RKO (cell line): ENCODE data around the gene FAM149B1.
"Not testable (repeated sequence)": the region's sequence is repeated elsewhere in the genome, so short reads cannot be mapped to it uniquely, and the experiment has no call there.

ENCODE experiments used
- DNase-seq: peaks from one replicate; pipeline ENCODE4 v3.0.0-alpha.2; 2016; ENCODE audit warnings: low spot score

The FAM149B1 gene

DNA sequence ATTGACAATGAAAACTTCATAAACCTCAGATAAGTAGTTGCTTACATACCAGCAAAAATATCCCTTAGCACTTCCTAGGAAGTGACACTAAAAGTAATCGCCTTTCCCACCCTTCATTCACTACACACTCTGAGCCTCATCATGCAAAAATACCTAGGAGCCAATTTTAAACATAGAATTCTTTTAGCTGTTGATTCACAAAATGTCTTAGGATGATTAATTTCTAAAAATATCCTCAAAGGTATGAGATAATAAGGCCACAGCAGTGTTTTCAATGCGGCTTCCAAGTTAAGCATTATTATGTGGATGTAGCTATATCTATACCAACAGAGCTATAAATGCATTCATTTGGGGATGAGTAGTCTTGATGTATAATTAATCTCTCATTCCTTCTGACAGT, 66.0 kb downstream of the FAM149B1 start:
- no peak for DNase-seq

DNA sequence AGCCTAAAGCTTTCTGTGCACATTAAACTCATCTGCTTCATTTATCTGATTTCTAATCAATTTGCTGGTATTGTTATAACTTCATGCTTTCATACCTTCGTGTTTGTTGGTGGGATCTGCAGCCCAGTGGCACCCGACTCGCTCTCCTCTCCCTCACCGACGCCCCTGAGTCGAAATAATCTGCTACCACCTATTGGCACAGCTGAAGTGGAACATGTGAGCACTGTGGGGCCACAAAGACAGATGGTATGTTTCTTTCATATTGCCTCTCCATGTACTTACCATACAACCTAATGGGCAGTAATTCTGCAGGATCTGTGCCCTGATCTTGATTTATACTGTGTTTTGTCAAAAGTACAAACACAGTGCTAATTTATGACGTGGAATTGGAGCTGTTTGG, 66.8 kb downstream of the FAM149B1 start:
- DNase-seq, result no peak

DNA sequence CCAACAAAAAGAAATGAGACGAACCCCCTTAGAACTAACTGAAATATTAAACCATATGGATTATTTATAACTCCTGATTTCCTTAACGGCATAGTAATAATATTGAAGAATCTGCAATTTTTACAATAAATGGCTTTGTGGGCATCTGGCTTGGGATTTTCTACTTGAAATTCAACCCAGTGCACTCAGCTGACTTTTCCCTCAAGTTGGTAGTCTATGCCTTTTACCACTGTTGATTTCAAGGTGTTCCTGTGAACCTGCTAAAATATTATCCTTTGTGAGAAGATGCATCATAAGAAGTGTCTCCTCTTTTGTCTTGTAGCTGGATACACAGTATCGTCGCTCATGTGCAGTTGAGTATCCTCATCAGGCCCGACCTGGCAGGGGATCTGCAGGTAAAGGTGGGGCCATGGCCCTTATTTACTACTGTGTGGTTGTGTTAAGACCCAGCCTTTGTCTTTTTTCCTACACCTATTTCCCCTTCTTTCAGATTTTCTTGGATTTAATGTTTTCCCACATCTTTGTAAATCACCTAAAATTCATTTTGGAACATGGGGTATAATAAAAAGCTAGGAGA, 71.2 kb downstream of the FAM149B1 start:
- no peak for DNase-seq

DNA sequence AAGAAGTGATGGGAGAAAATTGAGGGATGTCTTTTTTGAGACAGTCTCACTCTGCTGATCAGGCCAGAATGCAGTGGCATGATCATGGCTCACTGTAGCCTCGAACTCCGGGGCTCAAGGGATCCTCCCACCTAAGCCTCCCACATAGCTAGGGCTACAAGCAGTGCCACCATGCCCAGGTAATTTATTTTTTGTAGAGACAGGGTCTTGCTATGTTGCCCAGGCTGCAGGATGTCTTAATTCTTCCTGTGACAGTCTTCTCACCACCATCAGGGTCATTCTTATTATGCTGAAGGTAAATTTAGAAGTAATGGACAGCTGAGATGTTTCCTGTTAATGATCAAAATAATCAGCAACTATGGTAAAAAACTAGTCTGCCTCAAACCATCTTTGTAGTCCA, 72.0 kb downstream of the FAM149B1 start:
- no peak for DNase-seq

DNA sequence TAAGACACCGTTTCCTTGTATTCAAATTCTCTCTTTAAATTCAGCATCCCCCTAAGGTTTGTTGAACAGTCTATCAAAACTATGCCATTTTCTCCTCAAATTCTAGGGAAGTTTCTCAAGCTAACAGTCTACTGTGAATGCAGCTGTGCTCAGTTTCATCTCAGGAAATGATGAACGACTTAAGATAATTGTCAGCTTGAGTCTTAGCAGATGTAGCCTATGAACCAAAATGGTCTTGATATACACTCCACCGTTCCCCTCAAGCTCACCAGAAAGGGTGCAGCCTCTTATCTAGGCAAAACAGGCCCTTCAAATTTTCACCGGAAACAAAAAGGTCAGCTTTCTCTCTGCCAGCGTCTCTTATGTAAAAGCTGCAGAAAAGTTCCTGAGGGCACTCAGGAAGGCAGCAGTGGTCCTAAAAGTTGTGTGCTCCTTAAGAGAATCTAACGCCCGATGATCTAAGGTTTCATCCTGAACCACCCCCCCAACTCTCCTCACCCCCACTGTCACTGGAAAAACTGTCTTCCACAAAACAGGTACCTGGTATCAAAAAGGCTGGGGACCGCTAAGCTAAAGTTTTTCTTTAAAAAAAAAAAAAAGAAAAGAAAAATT, 77.1 kb downstream of the FAM149B1 start:
- DNase-seq, result peak; percentile 32

DNA sequence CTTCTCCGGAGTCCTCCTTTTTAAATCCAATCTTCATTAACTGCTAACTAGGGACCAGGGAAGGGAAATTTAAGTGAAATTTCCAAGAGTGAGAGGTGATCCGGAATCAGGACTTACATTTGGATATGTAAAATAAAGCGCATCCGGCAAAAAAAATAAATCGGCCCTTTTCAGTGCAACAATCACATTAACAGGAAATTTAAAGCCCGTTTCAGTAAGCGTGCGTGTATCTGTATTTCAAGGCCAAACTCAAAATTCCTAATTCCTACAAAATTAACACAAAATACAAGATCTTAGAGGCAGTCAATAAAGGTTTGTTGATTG, 78.4 kb downstream of the FAM149B1 start:
- no peak for DNase-seq

DNA sequence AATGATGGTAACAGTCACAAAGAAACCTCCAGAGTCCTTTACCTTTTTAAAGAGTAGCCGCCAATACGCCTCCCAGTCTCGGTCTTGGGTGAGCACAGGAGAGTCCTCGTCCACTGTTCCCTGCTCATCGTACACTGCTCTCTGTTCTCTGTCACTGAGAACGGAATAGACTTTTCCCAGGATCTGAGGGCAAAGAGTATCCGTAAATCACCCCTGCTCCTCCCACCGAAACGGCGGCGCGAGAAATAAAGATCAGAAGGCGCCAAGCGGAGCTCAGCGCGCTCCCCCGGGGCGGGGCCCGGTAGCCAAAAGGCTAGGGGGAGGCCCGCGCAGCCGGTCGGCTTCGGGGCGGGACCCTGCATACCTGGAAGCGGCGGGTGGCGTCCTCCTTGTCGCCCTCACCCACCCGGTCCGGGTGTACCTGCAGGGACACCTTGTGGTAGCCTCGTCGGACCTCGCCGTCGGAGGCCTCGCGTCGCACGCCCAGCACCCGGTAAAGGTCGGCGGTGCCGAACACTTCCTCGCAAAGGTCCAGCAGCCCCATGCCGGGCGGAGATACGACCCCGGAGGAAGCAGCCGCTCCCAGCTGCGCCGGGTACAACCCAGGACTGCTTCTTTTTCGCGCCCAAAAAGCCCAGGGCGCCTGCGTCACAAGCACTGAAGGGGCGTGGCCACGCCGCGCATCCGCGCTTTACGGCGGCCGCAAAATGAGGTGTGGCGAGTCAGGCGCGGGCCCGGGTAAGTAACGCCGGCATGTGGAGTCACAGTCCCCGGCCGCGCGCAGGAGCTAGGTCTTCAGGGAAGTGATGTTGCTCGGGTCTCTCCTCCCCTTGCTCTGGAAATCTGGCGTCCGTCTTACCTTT, 79.0 kb downstream of the FAM149B1 start, which contains the start of gene DNAJC9:
Gene DNAJC9 (minus strand): TSS at position 610 of the 863 bp plus-strand sequence. CDS start 66 bp downstream, at position 544.
- DNase-seq, result peak; percentile 97

DNA sequence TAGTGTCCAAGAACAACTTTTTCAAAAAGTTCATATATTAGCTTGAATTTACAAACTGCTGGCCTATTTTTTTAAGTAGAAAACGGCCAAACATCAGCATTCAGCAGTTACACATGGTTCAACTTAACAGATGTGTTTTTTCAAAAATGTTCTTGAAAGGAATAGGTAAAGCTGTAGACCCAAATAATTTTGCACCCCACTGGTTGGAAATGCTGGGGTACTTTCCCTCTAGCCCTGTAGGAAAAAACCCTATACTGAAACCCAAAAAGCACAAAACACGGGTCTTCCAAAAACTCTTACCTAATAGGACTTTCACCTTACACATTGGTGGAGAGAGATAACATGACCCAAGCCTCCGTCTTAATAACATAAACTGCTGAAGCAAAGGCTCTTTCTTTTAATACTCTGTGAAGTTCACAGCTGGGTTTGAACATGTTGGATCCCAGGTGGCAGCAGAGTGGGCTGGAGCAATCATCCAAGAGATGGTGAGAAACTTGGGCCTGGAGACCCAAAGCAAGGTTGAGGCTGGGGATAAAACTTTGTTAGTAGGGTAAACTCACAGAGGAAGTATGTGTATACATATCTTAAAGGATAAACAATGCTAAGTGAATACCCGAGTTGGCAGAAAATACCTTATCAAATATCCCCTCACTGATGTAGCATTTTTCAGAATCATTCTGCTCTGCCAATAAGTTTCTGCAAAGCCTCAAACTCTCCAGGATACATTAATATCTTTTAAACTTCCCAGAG, 79.8 kb downstream of the FAM149B1 start:
- peak; percentile 41 for DNase-seq

DNA sequence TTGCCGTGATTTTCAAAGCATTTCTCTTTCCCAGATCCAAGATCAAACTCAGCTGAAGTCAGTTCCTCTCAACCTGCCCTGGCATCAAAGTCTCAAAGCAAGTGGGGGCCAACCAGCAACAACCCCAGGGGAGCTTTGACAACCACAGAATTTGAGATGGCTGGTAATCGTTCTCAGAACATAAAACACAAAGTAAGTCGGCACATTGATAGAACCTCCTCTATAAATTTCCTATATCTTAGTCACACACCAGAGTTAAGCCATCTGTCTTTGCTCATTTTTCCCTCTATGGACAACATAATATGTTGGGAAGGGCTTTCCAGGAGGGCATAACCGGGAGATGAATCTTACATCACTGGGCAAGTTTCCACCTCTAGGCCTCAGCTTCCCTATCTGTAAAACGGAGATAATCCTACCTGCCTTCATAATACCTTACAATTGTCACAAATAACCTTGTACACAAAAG, 80.4 kb downstream of the FAM149B1 start:
- peak; percentile 54 for DNase-seq

DNA sequence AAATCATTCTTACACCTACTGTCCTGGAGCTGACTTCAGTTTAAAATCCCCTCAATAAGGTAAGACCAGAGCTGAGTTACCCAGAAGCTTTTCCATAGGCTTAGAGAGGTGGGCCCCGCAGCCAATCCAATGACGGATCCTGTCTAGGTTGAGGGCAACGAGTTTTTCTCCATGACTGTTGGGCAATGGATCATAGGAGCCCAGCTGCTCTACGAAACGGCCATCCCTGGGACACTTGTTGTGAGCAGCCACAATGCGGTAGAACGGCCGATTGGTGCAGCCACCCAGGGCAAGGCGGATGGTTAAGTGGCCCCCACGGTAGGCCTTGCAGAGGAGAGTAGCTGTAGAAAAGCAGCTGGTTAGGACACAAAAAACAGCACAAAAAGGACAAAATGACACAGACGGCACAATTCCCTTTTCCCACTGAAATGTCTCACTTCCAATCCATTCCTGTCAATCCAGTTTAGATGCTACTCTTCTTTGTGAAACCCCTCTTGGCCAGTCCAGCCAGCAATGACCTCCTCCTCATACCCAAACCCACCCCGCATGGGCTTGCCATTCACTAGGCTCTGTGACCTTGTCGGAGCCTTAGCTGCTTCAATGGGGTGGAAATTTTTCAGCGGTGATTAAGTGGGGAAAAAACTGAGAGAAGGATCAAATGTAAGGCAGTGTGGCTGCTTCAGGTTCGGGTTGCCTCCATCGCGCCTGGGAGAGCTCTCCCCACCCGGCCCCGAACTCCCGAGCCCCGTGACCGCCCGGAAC, 83.9 kb downstream of the FAM149B1 start:
- DNase-seq, result peak; percentile 68

DNA sequence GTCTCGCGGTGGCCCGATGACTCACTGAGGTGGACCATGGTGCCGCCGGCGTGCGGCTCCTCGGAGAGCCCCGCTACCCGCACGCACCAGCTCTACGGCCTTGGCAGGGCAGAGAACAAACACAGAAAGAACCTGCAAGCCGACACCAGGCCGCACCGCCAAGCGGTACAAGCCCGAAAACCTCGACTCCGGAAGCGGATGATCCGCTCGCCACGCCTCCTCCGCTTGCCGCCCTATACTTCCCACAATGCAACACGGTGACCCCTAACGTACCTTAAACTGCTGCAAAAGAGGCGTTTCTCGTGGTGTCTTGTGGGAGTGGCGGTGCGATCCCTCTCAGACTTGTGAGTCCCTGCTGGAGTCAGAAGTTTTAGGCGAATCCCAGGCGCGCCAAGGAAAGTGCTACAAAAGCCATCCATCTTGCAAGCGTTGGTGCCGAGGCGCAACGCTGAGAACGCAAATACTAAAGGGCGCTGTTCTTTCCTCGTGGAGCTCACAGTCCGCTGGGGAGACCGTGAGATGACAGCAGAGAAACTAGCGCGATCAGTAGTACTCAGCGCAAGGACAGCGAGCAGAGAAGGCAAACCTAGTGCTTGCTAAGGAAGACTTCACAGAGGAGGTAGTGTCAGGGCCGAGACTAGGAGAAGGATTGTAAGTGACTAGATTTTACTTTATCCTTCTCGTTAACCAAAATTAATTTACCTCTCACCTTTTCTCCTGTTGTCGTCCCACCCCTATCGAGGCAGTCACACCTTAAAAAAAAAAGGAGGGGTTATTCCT, 84.7 kb downstream of the FAM149B1 start, which contains the start of gene MRPS16:
Gene MRPS16 (minus strand): TSS at position 200 of the 780 bp plus-strand sequence. CDS start 162 bp downstream, at position 38.
- peak; percentile 98 for DNase-seq

DNA sequence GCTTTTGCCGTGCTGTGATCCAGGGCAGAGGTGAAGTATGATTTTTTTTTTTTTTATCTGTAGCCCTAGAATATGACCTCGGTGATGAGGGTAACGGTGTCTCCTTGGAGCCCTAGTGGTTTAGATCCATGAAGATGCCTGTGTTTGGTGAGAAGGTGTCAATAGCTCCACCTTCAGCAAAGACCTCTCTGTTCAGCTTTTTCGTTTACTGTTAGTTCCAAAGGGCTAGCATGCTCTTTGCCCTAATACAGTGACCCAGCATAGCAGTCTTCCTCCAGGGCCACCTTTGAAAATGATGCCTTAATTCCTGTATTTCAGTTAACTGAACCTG, 85.3 kb downstream of the FAM149B1 start:
- peak; percentile 48 for DNase-seq

DNA sequence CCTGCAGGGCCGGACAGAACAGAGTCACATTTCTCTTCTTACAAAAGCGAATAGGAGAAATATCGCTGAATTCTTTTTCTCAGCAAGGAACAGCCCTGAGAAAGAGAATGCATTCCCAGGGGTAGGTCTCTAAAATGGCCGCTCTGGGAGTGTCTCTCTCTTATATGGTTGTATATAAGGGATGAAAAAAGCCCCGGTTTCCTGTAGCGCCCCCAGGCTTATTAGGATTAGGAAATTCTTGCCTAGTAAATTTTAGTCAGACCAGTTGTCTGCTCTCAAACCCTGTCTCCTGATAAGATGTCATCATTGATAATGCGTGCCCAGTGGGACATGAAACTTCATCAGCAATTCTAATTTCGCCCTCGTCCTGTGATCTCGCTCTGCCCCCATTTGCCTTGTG, 90.7 kb downstream of the FAM149B1 start:
- not testable (repeated sequence) for DNase-seq

DNA sequence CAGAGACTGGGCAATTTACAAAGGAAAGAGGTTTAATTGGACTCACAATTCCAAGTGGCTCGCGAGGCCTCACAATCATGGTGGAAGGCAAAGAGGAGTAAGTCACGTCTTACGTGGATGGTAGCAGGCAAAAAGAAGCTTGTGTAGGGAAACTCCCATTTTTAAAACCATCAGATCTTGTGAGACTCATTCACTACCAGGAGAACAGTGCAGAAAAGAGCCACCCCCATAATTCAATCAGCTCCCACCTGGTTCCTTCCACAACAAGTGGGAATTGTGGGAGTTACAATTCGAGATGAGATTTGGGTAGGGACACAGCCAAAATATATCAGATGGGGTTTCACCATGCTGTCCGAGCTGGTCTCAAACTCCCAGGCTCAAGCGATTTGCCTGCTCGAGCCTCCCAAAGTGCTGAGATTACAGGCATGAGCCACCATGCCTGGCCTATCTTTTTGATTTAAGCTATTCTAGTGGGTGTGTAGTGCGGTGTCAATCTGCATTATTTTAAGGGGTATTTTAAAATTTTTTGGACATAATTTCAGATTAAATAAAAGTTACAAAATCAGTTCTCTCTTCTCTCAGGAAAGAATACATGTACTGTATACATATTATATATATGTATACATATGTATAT, 93.6 kb downstream of the FAM149B1 start:
- DNase-seq, result no peak

DNA sequence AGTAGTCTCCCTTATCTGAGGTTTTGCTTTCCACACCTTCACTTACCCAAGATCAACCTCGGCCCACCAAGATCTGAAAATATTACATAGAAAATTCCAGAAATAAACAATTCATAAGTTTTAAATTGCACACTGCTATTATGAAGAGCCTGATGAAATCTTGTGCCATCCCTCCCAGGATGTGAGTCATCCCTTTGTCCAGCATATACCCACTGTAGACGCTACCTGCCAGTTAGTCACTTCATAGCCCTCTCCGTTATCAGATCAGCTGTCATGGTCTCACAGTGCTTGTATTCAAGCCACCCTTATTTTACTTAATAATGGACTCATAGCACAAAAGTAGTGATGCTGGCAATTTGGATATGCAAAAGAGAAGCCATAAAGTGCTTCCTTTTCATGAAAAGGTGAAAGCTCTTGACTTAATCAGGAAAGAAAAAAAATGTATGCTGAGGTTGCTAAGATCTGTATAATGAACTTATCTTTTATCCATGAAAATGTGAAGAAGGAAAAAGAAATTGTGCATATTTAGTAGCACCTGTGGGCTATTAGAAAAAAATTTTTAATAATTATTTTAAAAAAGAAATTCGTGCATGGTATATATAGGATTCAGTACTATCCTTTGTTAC, 94.3 kb downstream of the FAM149B1 start:
- peak; percentile 95 for DNase-seq

DNA sequence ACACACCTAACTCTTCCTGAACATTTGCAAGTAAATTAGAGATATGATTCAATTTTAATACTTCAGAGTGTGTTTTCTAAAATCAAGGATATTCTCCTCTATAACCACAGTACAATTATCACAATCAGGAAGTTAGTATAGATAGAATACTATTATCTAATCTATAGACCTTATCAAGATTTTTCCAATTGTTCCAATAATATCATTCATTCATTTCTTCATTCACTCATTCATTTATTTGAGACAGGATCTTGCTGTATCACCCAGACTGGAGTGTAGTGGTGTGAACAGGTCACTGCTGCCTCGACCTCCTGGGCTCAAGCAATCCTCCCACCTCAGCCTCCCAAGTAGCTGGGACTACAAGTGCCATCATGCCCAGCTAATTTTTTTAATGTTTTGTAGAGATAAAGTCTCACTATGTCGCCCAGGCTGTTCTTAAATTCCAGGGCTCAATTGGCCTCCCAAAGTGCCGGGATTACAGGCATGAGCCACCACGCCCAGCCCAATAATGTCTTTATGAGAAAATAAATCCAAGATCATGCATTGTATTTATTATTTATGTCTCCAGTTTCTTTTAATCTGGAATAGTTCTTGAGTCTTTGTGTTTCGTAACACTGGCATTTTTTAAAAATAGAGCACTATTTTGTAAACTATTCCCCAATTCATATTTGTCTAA, 95.1 kb downstream of the FAM149B1 start:
- DNase-seq, result no peak

DNA sequence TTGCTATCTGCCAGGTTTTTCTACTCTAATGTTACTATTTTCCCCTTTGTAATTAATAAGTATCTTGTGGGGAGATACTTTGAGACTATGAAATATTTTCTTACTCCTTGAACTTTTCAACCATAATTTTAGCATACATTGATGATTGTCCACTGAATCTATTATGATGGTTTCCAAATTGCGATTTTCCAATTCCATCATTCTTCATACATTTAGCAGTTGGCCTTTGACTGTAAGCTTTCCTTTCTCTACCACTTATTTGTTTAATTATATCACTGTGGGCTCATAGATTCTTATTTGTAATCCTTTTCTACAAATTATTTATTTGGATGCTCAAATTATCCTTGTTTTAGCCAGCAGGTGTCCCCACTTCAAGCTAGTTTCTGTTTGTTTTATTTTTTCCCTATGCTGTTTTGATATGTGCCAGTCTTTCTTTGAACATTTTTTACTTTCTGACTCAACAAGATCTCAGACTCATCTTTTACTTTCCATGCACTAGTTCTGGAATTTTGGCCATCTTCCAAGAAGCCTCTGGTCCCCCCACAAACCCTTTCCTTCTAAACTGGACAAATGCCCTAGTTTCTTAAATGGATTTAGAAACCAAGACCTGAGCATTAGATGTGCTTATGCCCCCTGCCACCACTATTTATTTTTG, 95.9 kb downstream of the FAM149B1 start:
- DNase-seq, result peak; percentile 84

DNA sequence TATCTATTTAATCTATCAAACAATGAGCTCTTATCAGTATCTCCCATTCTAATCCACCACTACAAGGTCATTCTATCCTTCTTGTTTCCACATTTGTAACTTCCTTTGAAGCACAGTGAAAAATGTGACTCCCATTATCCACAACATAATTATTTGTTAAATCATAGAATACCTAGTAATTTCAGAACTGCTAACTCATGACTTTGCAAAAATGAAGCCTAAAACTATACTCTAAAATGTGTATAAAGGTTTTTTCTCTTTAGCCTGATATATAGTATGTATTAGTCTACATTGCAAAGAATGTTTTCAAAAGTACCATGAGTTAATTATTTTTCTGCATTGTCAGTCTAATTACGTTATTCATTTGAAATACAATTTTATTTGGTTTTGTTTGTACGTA, 96.5 kb downstream of the FAM149B1 start:
- no peak for DNase-seq

DNA sequence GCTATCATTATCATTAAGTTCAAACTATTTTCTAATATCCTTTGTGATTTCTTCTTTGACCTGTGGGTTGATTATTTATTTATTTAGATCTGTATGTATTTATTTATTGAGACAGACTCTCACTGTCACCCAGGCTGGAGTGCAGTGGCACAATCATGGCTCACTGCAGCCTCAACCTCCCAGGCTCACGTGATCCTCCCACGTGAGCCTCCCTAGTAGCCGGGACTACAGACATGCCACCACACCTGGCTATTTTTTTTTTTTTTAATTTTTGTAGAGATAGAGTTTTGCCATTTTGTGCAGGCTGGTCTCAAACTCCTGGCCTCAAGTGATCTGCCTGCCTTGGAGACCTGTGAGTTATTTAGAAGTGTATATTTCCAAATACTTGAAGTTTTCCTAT, 113.2 kb downstream of the FAM149B1 start:
- no peak for DNase-seq
